Measurements from ENCODE around the gene SLC27A1.

Gene SLC27A1

DNA sequence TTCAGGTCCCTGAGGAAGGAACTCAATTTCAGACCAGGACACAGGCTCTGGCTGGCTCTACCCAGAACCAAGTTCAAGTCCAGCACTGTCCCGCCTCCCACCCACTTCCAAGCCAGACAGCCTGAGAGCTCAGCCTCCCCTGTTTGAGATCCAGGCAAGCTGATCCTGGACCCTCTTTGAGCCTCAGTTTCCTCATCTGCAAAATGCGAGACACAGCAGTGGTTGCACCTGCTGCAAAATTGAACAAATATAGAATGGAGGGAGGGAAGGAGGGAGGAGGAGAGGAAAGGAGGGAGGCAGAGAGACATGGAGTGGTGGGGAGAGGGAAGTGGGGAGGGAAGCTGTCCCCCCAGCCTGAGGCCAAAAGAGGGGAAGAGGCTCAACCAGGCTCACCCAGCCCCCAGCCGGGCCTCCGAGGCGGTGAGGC, 22.6 kb upstream of the SLC27A1 start:
- peak overlapping the region; percentile 90 for H3K4me2 ChIP-seq (ENCODE audit: low read length, poor library complexity, severe bottlenecking)
- H3K4me3 ChIP-seq (ENCODE audit: insufficient read depth in 1 of 2, low read depth in 1 of 2, low read length in 2 of 2), result peak overlapping the region in 1 of 2 experiments; percentile 46
- peak overlapping the region in 1 of 2 experiments; percentile 53 for H3K23ac ChIP-seq (ENCODE audit: low read length in 2 of 2)
- H3K79me1 ChIP-seq (replicated peaks; ENCODE audit: low read length, poor library complexity, severe bottlenecking), result no peaks in the 10 kb centered on the region
- peaks cover 9% of the 10 kb centered on the region for H3K4me1 ChIP-seq (ENCODE audit: control insufficient read depth, insufficient read depth, low read depth, low read length)
- peaks cover 30% of the 10 kb centered on the region in 2 experiments for H3K27me3 ChIP-seq (ENCODE audit: control insufficient read depth in 1 of 2, insufficient read depth in 1 of 2, low read length in 2 of 2)
- no peak overlapping the region for H2BK5ac ChIP-seq (ENCODE audit: low read depth, low read length, poor library complexity, severe bottlenecking)
- no peak overlapping the region for H3K27ac ChIP-seq (ENCODE audit: low read length, poor library complexity, severe bottlenecking)
- 28% methylated on average over 5 of the region's 5 CpGs for WGBS
- H3K14ac ChIP-seq (ENCODE audit: low read length in 2 of 2), result peak overlapping the region in 1 of 2 experiments; percentile 31
- H3K9me3 ChIP-seq (ENCODE audit: control insufficient read depth, low read length), result no peaks in the 10 kb centered on the region
- H3K4ac ChIP-seq (ENCODE audit: low read depth in 1 of 2, low read length in 2 of 2), result no peak overlapping the region
- no peak for DNase-seq
- H3K18ac ChIP-seq (ENCODE audit: low read depth in 1 of 2, low read length in 2 of 2), result no peak overlapping the region
- H2BK120ac ChIP-seq (ENCODE audit: low read depth, low read length), result no peak overlapping the region
- no peak overlapping the region for H2AFZ ChIP-seq (ENCODE audit: low read depth, low read length)
- H4K91ac ChIP-seq (ENCODE audit: low read length), result no peak overlapping the region
- H2BK15ac ChIP-seq (ENCODE audit: low read depth, poor library complexity, severe bottlenecking), result no peak overlapping the region
- H2AK5ac ChIP-seq (ENCODE audit: low read length, severe bottlenecking), result no peak overlapping the region
- no peak overlapping the region for H3K9ac ChIP-seq (ENCODE audit: low read length)
- no peaks in the 10 kb centered on the region for H3K36me3 ChIP-seq (ENCODE audit: control insufficient read depth in 1 of 2, insufficient read depth in 2 of 2, low read depth in 1 of 2, low read length in 2 of 2)
- H4K8ac ChIP-seq (ENCODE audit: low read length), result peak overlapping the region; percentile 61
- H2BK12ac ChIP-seq (ENCODE audit: low read length in 2 of 2), result no peak overlapping the region

DNA sequence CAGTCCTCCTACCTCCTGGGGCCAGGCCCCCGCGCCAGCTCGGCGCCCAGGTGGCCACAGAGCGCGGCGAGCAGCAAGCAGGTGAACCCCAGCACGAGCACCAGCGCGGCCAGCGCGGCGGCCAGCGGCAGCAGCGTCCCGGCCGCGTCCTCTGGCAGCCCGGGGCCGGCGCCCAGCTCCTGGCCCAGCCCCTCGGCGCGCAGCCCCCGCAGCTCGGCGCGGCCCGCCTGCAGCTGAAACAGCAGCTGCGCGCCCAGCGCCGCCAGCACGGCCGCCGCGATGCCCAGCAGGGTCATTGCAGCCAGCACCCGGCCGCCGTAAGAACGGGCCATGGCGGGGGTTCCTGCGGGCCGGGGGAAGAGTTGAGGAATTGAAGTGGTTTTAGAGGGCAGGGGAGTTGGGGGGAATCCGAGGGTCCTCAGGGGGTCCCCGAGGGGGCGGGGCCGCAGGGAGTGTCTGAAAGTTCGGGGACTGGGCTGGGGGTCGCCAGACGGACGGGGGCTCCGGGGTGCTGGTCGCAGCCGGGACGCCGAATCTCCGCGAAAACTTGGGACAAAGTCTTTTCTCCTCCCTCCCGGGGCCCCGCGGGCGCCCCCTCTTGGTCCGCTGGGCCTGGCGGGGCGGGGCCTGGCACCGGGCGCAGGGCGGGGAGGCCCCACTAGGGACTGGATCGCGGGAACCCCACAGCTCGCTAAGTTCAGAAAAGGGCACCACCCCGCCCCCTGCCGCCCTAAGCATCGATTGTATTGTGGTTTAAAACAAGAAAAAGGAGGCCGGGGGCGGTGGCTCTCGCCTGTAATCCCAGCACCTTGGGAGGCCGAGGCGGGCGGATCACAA, 22.0 kb upstream of the SLC27A1 start, which contains the start of gene TMEM221:
TMEM221 (minus strand) TSS at position 538 of the 837 bp plus-strand sequence; CDS start at position 332, 206 bp downstream.
- Histone ChIP-seq H2BK12ac (ENCODE audit: low read length in 2 of 2) (no peak within 1 kb of the TSS), H2BK120ac (ENCODE audit: low read depth, low read length) (no peak within 1 kb of the TSS), H3K27me3 (ENCODE audit: control insufficient read depth in 1 of 2, insufficient read depth in 1 of 2, low read length in 2 of 2) (peaks cover 30% of the 10 kb centered on the region in 2 experiments), H3K27ac (ENCODE audit: low read length, poor library complexity, severe bottlenecking) (no peak within 1 kb of the TSS), H3K18ac (ENCODE audit: low read depth in 1 of 2, low read length in 2 of 2) (no peak within 1 kb of the TSS), H3K14ac (ENCODE audit: low read length in 2 of 2) (peak within 1 kb of the TSS in 1 of 2 experiments; percentile 31), H3K4me2 (ENCODE audit: low read length, poor library complexity, severe bottlenecking) (peak within 1 kb of the TSS; percentile 90), H2BK15ac (ENCODE audit: low read depth, poor library complexity, severe bottlenecking) (peak within 1 kb of the TSS; percentile 85), H3K79me1 (replicated peaks; ENCODE audit: low read length, poor library complexity, severe bottlenecking) (no peaks in the 10 kb centered on the region), H3K4me1 (ENCODE audit: control insufficient read depth, insufficient read depth, low read depth, low read length) (peaks cover 11% of the 10 kb centered on the region), H4K91ac (ENCODE audit: low read length) (no peak within 1 kb of the TSS), H2AK5ac (ENCODE audit: low read length, severe bottlenecking) (no peak within 1 kb of the TSS), H3K36me3 (ENCODE audit: control insufficient read depth in 1 of 2, insufficient read depth in 2 of 2, low read depth in 1 of 2, low read length in 2 of 2) (no peaks in the 10 kb centered on the region), H2AFZ (ENCODE audit: low read depth, low read length) (peak within 1 kb of the TSS; percentile 96), H3K23ac (ENCODE audit: low read length in 2 of 2) (peak within 1 kb of the TSS in 1 of 2 experiments; percentile 53), H3K9ac (ENCODE audit: low read length) (no peak within 1 kb of the TSS), H3K4ac (ENCODE audit: low read depth in 1 of 2, low read length in 2 of 2) (peak within 1 kb of the TSS in 1 of 2 experiments; percentile 26), H3K9me3 (ENCODE audit: control insufficient read depth, low read length) (no peaks in the 10 kb centered on the region), H4K8ac (ENCODE audit: low read length) (peak within 1 kb of the TSS; percentile 61), H3K4me3 (ENCODE audit: insufficient read depth in 1 of 2, low read depth in 1 of 2, low read length in 2 of 2) (peak within 1 kb of the TSS; percentile 46 to 47), H2BK5ac (ENCODE audit: low read depth, low read length, poor library complexity, severe bottlenecking) (no peak within 1 kb of the TSS)
- WGBS, result 4% methylated on average over 67 of the region's 81 CpGs
- peak; percentile 44 for DNase-seq

GRCh38 chr19:17450264-17451075, 19.9 kb upstream of the SLC27A1 start:
- H4K8ac ChIP-seq (ENCODE audit: low read length), result no peak overlapping the region
- no peak overlapping the region for H2AFZ ChIP-seq (ENCODE audit: low read depth, low read length)
- no peak overlapping the region for H2BK120ac ChIP-seq (ENCODE audit: low read depth, low read length)
- H2AK5ac ChIP-seq (ENCODE audit: low read length, severe bottlenecking), result no peak overlapping the region
- H3K18ac ChIP-seq (ENCODE audit: low read depth in 1 of 2, low read length in 2 of 2), result no peak overlapping the region
- H4K91ac ChIP-seq (ENCODE audit: low read length), result no peak overlapping the region
- H3K9me3 ChIP-seq (ENCODE audit: control insufficient read depth, low read length), result no peaks in the 10 kb centered on the region
- H2BK15ac ChIP-seq (ENCODE audit: low read depth, poor library complexity, severe bottlenecking), result no peak overlapping the region
- no peak overlapping the region for H3K4me3 ChIP-seq (ENCODE audit: insufficient read depth in 1 of 2, low read depth in 1 of 2, low read length in 2 of 2)
- H3K14ac ChIP-seq (ENCODE audit: low read length in 2 of 2), result no peak overlapping the region
- H3K79me1 ChIP-seq (replicated peaks; ENCODE audit: low read length, poor library complexity, severe bottlenecking), result no peaks in the 10 kb centered on the region
- H2BK5ac ChIP-seq (ENCODE audit: low read depth, low read length, poor library complexity, severe bottlenecking), result no peak overlapping the region
- peaks cover 13% of the 10 kb centered on the region for H3K4me1 ChIP-seq (ENCODE audit: control insufficient read depth, insufficient read depth, low read depth, low read length)
- no peak overlapping the region for H3K23ac ChIP-seq (ENCODE audit: low read length in 2 of 2)
- H2BK12ac ChIP-seq (ENCODE audit: low read length in 2 of 2), result no peak overlapping the region
- H3K36me3 ChIP-seq (ENCODE audit: control insufficient read depth in 1 of 2, insufficient read depth in 2 of 2, low read depth in 1 of 2, low read length in 2 of 2), result no peaks in the 10 kb centered on the region
- H3K9ac ChIP-seq (ENCODE audit: low read length), result no peak overlapping the region
- H3K27me3 ChIP-seq (ENCODE audit: control insufficient read depth in 1 of 2, insufficient read depth in 1 of 2, low read length in 2 of 2), result peaks cover 44 to 45% of the 10 kb centered on the region in 2 experiments
- H3K27ac ChIP-seq (ENCODE audit: low read length, poor library complexity, severe bottlenecking), result no peak overlapping the region
- no peak for DNase-seq
- WGBS, result 61% methylated on average over 8 of the region's 8 CpGs
- H3K4ac ChIP-seq (ENCODE audit: low read depth in 1 of 2, low read length in 2 of 2), result no peak overlapping the region
- no peak overlapping the region for H3K4me2 ChIP-seq (ENCODE audit: low read length, poor library complexity, severe bottlenecking)

DNA sequence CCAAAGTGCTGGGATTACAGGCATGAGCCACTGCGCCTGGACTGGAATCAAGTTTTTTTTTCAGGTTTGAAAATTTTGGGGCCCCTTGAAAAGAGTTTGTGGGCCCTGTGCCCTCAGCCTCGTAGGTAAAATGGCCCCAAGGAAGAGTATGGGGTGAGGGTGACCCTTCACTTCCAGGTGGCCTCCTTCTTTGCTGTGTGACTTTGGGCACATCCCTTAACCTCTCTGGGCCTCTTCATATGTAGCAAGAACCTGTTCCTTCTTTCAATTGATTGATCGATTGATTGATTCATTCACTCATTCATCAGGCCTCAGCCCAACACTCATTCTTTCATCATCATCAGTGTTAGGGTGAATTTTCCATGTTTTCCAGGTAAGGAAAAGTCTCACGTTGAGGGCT, 18.5 kb upstream of the SLC27A1 start:
- H3K4me2 ChIP-seq (ENCODE audit: low read length, poor library complexity, severe bottlenecking), result no peak overlapping the region
- H3K18ac ChIP-seq (ENCODE audit: low read depth in 1 of 2, low read length in 2 of 2), result no peak overlapping the region
- no peak overlapping the region for H3K4me3 ChIP-seq (ENCODE audit: insufficient read depth in 1 of 2, low read depth in 1 of 2, low read length in 2 of 2)
- no peak overlapping the region for H3K14ac ChIP-seq (ENCODE audit: low read length in 2 of 2)
- 94% methylated on average over 3 of the region's 4 CpGs for WGBS
- H2BK5ac ChIP-seq (ENCODE audit: low read depth, low read length, poor library complexity, severe bottlenecking), result no peak overlapping the region
- H4K91ac ChIP-seq (ENCODE audit: low read length), result no peak overlapping the region
- no peaks in the 10 kb centered on the region for H3K9me3 ChIP-seq (ENCODE audit: control insufficient read depth, low read length)
- H3K9ac ChIP-seq (ENCODE audit: low read length), result no peak overlapping the region
- no peaks in the 10 kb centered on the region for H3K79me1 ChIP-seq (replicated peaks; ENCODE audit: low read length, poor library complexity, severe bottlenecking)
- no peaks in the 10 kb centered on the region for H3K36me3 ChIP-seq (ENCODE audit: control insufficient read depth in 1 of 2, insufficient read depth in 2 of 2, low read depth in 1 of 2, low read length in 2 of 2)
- no peak overlapping the region for H2AK5ac ChIP-seq (ENCODE audit: low read length, severe bottlenecking)
- no peak overlapping the region for H3K27ac ChIP-seq (ENCODE audit: low read length, poor library complexity, severe bottlenecking)
- H2BK15ac ChIP-seq (ENCODE audit: low read depth, poor library complexity, severe bottlenecking), result no peak overlapping the region
- H3K27me3 ChIP-seq (ENCODE audit: control insufficient read depth in 1 of 2, insufficient read depth in 1 of 2, low read length in 2 of 2), result peaks cover 46 to 53% of the 10 kb centered on the region in 2 experiments
- H4K8ac ChIP-seq (ENCODE audit: low read length), result no peak overlapping the region
- no peak overlapping the region for H2AFZ ChIP-seq (ENCODE audit: low read depth, low read length)
- H3K4ac ChIP-seq (ENCODE audit: low read depth in 1 of 2, low read length in 2 of 2), result no peak overlapping the region
- H3K4me1 ChIP-seq (ENCODE audit: control insufficient read depth, insufficient read depth, low read depth, low read length), result peaks cover 13% of the 10 kb centered on the region
- DNase-seq, result no peak
- no peak overlapping the region for H3K23ac ChIP-seq (ENCODE audit: low read length in 2 of 2)
- no peak overlapping the region for H2BK12ac ChIP-seq (ENCODE audit: low read length in 2 of 2)
- no peak overlapping the region for H2BK120ac ChIP-seq (ENCODE audit: low read depth, low read length)
